CD14-positive monocyte (primary cell): ENCODE data around the gene MXRA7. TPM values are rescaled to one million over a fixed set of nuclear protein-coding genes. Genes with fewer than 3 reads are reported as not detected.
"Not testable (repeated sequence)": the region's sequence is repeated elsewhere in the genome, so short reads cannot be mapped to it uniquely, and the experiment has no call there.

Source experiments
- DNase-seq, 3 donors: peaks; one replicate each; pipeline ENCODE4 v3.0.0-alpha.2; 2011 to 2022
- H2AFZ ChIP-seq: 2 replicates; pipeline ENCODE4 v1.6.0; 2012; ENCODE audit warnings: mild to moderate bottlenecking, low read depth, low read length, inconsistent platforms; ENCODE audit not compliant: insufficient read depth, poor library complexity, severe bottlenecking
- H3K27ac ChIP-seq, 2 donors: 1 replicate in 1 of 2; 2 replicates in 1 of 2; pipeline ENCODE4 v1.5.1; 2012 to 2013; ENCODE audit warnings: low read length in 2 of 2, control low read depth in 1 of 2, inconsistent platforms in 1 of 2, low read depth in 1 of 2, mild to moderate bottlenecking in 1 of 2
- H3K27me3 ChIP-seq, 2 donors: one replicate each; pipeline versions ENCODE4 v1.6.0 to v1.6.1; 2011 to 2013; ENCODE audit warnings: low read length in 2 of 2; ENCODE audit not compliant: control insufficient read depth in 2 of 2, insufficient read depth in 2 of 2
- H3K36me3 ChIP-seq, 2 donors: replicated peaks in 1 of 2; 1 replicate in 1 of 2; 2 replicates in 1 of 2; pipeline versions ENCODE4 v1.5.1 to v1.6.1; 2012 to 2013; ENCODE audit warnings: low read length in 2 of 2, control low read depth in 1 of 2, inconsistent platforms in 1 of 2, mild to moderate bottlenecking in 1 of 2; ENCODE audit not compliant: insufficient read depth in 2 of 2, control insufficient read depth in 1 of 2
- H3K4me1 ChIP-seq, 2 donors: 1 replicate in 1 of 2; 2 replicates in 1 of 2; pipeline versions ENCODE4 v1.5.1 to v1.6.1; 2012 to 2013; ENCODE audit warnings: low read length in 2 of 2, control low read depth in 1 of 2, inconsistent platforms in 1 of 2, mild to moderate bottlenecking in 1 of 2, moderate library complexity in 1 of 2; ENCODE audit not compliant: insufficient read depth in 2 of 2, control insufficient read depth in 1 of 2
- H3K4me2 ChIP-seq: replicated peaks from 2 replicates; pipeline ENCODE3; 2012; ENCODE audit warnings: low read length, moderate library complexity, mild to moderate bottlenecking; ENCODE audit not compliant: poor library complexity, severe bottlenecking; ENCODE audit errors: extremely low read depth
- H3K4me3 ChIP-seq, 3 experiments: fragments of 200-600 bp in 1 of 3; sonication (generic) in 1 of 3; replicated peaks in 1 of 3; 1 replicate in 2 of 3; 2 replicates in 1 of 3; pipeline ENCODE4 v1.5.1; 2011 to 2013; ENCODE audit warnings: low read length in 3 of 3, mild to moderate bottlenecking in 3 of 3, control low read depth in 2 of 3, low read depth in 2 of 3, inconsistent platforms in 1 of 3, moderate library complexity in 1 of 3
- H3K79me2 ChIP-seq: 2 replicates; pipeline ENCODE4 v1.6.0; 2012; ENCODE audit warnings: mild to moderate bottlenecking, control low read depth, inconsistent platforms, low read length, moderate library complexity; ENCODE audit not compliant: insufficient read depth
- H3K9ac ChIP-seq: 2 replicates; pipeline ENCODE4 v1.6.0; 2017; ENCODE audit warnings: low read length, mild to moderate bottlenecking; ENCODE audit not compliant: insufficient read depth, poor library complexity, severe bottlenecking
- H3K9me3 ChIP-seq, 2 donors: replicated peaks in 1 of 2; 1 replicate in 1 of 2; 2 replicates in 1 of 2; pipeline versions ENCODE4 v1.5.1 to v1.6.1; 2012 to 2013; ENCODE audit warnings: low read length in 2 of 2, control low read depth in 1 of 2; ENCODE audit not compliant: control insufficient read depth in 1 of 2, insufficient read depth in 1 of 2
- H4K20me1 ChIP-seq: 2 replicates; pipeline ENCODE4 v1.6.0; 2012; ENCODE audit warnings: mild to moderate bottlenecking, low read length, control low read depth, moderate library complexity; ENCODE audit not compliant: insufficient read depth
- H3K27ac Mint-ChIP-seq, 7 donors: one replicate each; pipeline ENCODE4 v1.8.0; 2020; ENCODE audit warnings: mild to moderate bottlenecking in 7 of 7, mixed read lengths in 7 of 7, moderate library complexity in 6 of 7, inconsistent platforms in 2 of 7
- H3K27me3 Mint-ChIP-seq, 3 donors: one replicate each; pipeline ENCODE4 v1.8.0; 2021 to 2022; ENCODE audit warnings: low read depth in 3 of 3, mild to moderate bottlenecking in 3 of 3, mixed read lengths in 3 of 3, moderate library complexity in 3 of 3, inconsistent platforms in 1 of 3
- H3K36me3 Mint-ChIP-seq, 2 donors: one replicate each; pipeline ENCODE4 v1.8.0; 2020; ENCODE audit warnings: mixed read lengths in 2 of 2, inconsistent platforms in 1 of 2, mild to moderate bottlenecking in 1 of 2
- H3K4me1 Mint-ChIP-seq: one replicate; pipeline ENCODE4 v1.8.0; 2020; ENCODE audit warnings: mild to moderate bottlenecking, mixed read lengths
- H3K4me3 Mint-ChIP-seq, 2 donors: one replicate each; pipeline ENCODE4 v1.8.0; 2020; ENCODE audit warnings: mild to moderate bottlenecking in 2 of 2, mixed read lengths in 2 of 2, moderate library complexity in 1 of 2
- H3K9me3 Mint-ChIP-seq, 7 donors: one replicate each; pipeline ENCODE4 v1.8.0; 2020 to 2022; ENCODE audit warnings: mixed read lengths in 7 of 7, mild to moderate bottlenecking in 6 of 7, moderate library complexity in 6 of 7, inconsistent platforms in 2 of 7
- CTCF ChIP-seq: fragments of 200-600 bp; IDR thresholded peaks from one replicate; pipeline ENCODE4 v1.8.0; 2022; ENCODE audit warnings: antibody characterized with exemption, mild to moderate bottlenecking
- WGBS: methylation state at CpG from one replicate; pipeline ENCODE4 v1.1.5; 2013; ENCODE audit warnings: missing lambda C conversion rate; ENCODE audit not compliant: insufficient coverage; 5-methylcytosine and 5-hydroxymethylcytosine counted together
- intact Hi-C, 2 donors: fragments of 100-400 bp; cut with micrococcal nuclease; formaldehyde crosslinking; loops; one replicate each; pipeline versions ENCODE4 v1.15.0 to v1.15.1; 2023
- polyA plus RNA-seq, 3 donors: library from polyadenylated mRNA; depleted of rRNA in 1 of 3; unstranded in 2 of 3; stranded (reverse) in 1 of 3; fragments of 300-500 nt in 2 of 3; fragments of >200 nt in 1 of 3; fragmentation: Illumina TruSeq in 2 of 3; gene quantifications; 1 replicate in 2 of 3; 2 replicates in 1 of 3; pipeline ENCODE4 v1.2.3, GENCODE V29; 2012 to 2021

MXRA7 gene
- polyA plus RNA-seq, 3 donors = 0.13 to 0.81 (median 0.30) TPM

- Histone ChIP-seq H3K4me3 (no peak overlapping the region), H3K79me2 (peaks cover 67% of the 10 kb centered on the region), H3K27ac (no peak overlapping the region), H4K20me1 (peaks cover 73% of the 10 kb centered on the region), H3K4me2 (no peak overlapping the region), H3K36me3 (peaks cover 52 to 61% of the 10 kb centered on the region in 2 donors), H2AFZ (no peak overlapping the region), H3K9ac (no peak overlapping the region), H3K27me3 (no peaks in the 10 kb centered on the region), H3K9me3 (no peaks in the 10 kb centered on the region), H3K4me1 (peaks cover 28 to 30% of the 10 kb centered on the region in 2 donors)
- Mint-ChIP-seq H3K27ac (peak overlapping the region in 3 of 7 donors; percentile 4 to 97 (median 42)), H3K4me3 (no peak overlapping the region), H3K4me1 (peaks cover 31% of the 10 kb centered on the region), H3K27me3 (peaks cover 0 to 1% (median 0%) of the 10 kb centered on the region in 3 donors), H3K36me3 (peaks cover 58 to 72% of the 10 kb centered on the region in 2 donors), H3K9me3 (peaks cover 0 to 2% (median 0%) of the 10 kb centered on the region in 7 donors)
- TF ChIP-seq CTCF = no peak
- no peak for DNase-seq
- intact Hi-C loops = loop anchor here in 1 of 2 donors (10.0 kb wide), 1 partner anchor 49 kb away; no protein-coding TSS in a partner anchor
- whole genome bisulfite sequencing = 95% methylated on average over 4 of the region's 9 CpGs
Measured at GRCh38 chr17:76723812-76724211, 13.0 kb upstream of the MXRA7 start.

GRCh38 chr17:76722977-76723376, 12.2 kb upstream of the MXRA7 start:
- not testable (repeated sequence) for H3K4me3 ChIP-seq, H3K4me2 ChIP-seq, H3K9me3 Mint-ChIP-seq, H3K27me3 Mint-ChIP-seq, H3K4me3 Mint-ChIP-seq, H3K9ac ChIP-seq, H2AFZ ChIP-seq, DNase-seq, H3K27ac ChIP-seq, H3K27me3 ChIP-seq, H3K9me3 ChIP-seq
- Histone ChIP-seq H3K79me2 (peaks cover 59% of the 10 kb centered on the region), H3K4me1 (peaks cover 21 to 22% of the 10 kb centered on the region in 2 donors), H4K20me1 (peaks cover 81% of the 10 kb centered on the region), H3K36me3 (peaks cover 61 to 69% of the 10 kb centered on the region in 2 donors)
- Mint-ChIP-seq H3K27ac (peak overlapping the region in 3 of 7 donors; percentile 21 to 41 (median 41)), H3K4me1 (peaks cover 23% of the 10 kb centered on the region), H3K36me3 (peaks cover 67 to 77% of the 10 kb centered on the region in 2 donors)
- intact Hi-C loops = loop anchor here in 1 of 2 donors (10.0 kb wide), 1 partner anchor 48 kb away; no protein-coding TSS in a partner anchor
- 100% methylated on average over 1 of the region's 8 CpGs for WGBS
